CD14-positive monocyte (primary cell): Measurements from ENCODE around the gene KCNN2. TPM values are rescaled to one million over a fixed set of nuclear protein-coding genes. Genes with fewer than 3 reads are reported as not detected.

Experiments used
- DNase-seq, 3 donors: peaks; one replicate each; pipeline ENCODE4 v3.0.0-alpha.2; 2011 to 2022
- H2AFZ ChIP-seq: 2 replicates; pipeline ENCODE4 v1.6.0; 2012; ENCODE audit warnings: mild to moderate bottlenecking, low read depth, low read length, inconsistent platforms; ENCODE audit not compliant: insufficient read depth, poor library complexity, severe bottlenecking
- H3K27ac ChIP-seq, 2 donors: 1 replicate in 1 of 2; 2 replicates in 1 of 2; pipeline ENCODE4 v1.5.1; 2012 to 2013; ENCODE audit warnings: low read length in 2 of 2, control low read depth in 1 of 2, inconsistent platforms in 1 of 2, low read depth in 1 of 2, mild to moderate bottlenecking in 1 of 2
- H3K27me3 ChIP-seq, 2 donors: one replicate each; pipeline versions ENCODE4 v1.6.0 to v1.6.1; 2011 to 2013; ENCODE audit warnings: low read length in 2 of 2; ENCODE audit not compliant: control insufficient read depth in 2 of 2, insufficient read depth in 2 of 2
- H3K36me3 ChIP-seq, 2 donors: replicated peaks in 1 of 2; 1 replicate in 1 of 2; 2 replicates in 1 of 2; pipeline versions ENCODE4 v1.5.1 to v1.6.1; 2012 to 2013; ENCODE audit warnings: low read length in 2 of 2, control low read depth in 1 of 2, inconsistent platforms in 1 of 2, mild to moderate bottlenecking in 1 of 2; ENCODE audit not compliant: insufficient read depth in 2 of 2, control insufficient read depth in 1 of 2
- H3K4me1 ChIP-seq, 2 donors: 1 replicate in 1 of 2; 2 replicates in 1 of 2; pipeline versions ENCODE4 v1.5.1 to v1.6.1; 2012 to 2013; ENCODE audit warnings: low read length in 2 of 2, control low read depth in 1 of 2, inconsistent platforms in 1 of 2, mild to moderate bottlenecking in 1 of 2, moderate library complexity in 1 of 2; ENCODE audit not compliant: insufficient read depth in 2 of 2, control insufficient read depth in 1 of 2
- H3K4me2 ChIP-seq: replicated peaks from 2 replicates; pipeline ENCODE3; 2012; ENCODE audit warnings: low read length, moderate library complexity, mild to moderate bottlenecking; ENCODE audit not compliant: poor library complexity, severe bottlenecking; ENCODE audit errors: extremely low read depth
- H3K4me3 ChIP-seq, 3 experiments: fragments of 200-600 bp in 1 of 3; sonication (generic) in 1 of 3; replicated peaks in 1 of 3; 1 replicate in 2 of 3; 2 replicates in 1 of 3; pipeline ENCODE4 v1.5.1; 2011 to 2013; ENCODE audit warnings: low read length in 3 of 3, mild to moderate bottlenecking in 3 of 3, control low read depth in 2 of 3, low read depth in 2 of 3, inconsistent platforms in 1 of 3, moderate library complexity in 1 of 3
- H3K79me2 ChIP-seq: 2 replicates; pipeline ENCODE4 v1.6.0; 2012; ENCODE audit warnings: mild to moderate bottlenecking, control low read depth, inconsistent platforms, low read length, moderate library complexity; ENCODE audit not compliant: insufficient read depth
- H3K9ac ChIP-seq: 2 replicates; pipeline ENCODE4 v1.6.0; 2017; ENCODE audit warnings: low read length, mild to moderate bottlenecking; ENCODE audit not compliant: insufficient read depth, poor library complexity, severe bottlenecking
- H3K9me3 ChIP-seq, 2 donors: replicated peaks in 1 of 2; 1 replicate in 1 of 2; 2 replicates in 1 of 2; pipeline versions ENCODE4 v1.5.1 to v1.6.1; 2012 to 2013; ENCODE audit warnings: low read length in 2 of 2, control low read depth in 1 of 2; ENCODE audit not compliant: control insufficient read depth in 1 of 2, insufficient read depth in 1 of 2
- H4K20me1 ChIP-seq: 2 replicates; pipeline ENCODE4 v1.6.0; 2012; ENCODE audit warnings: mild to moderate bottlenecking, low read length, control low read depth, moderate library complexity; ENCODE audit not compliant: insufficient read depth
- H3K27ac Mint-ChIP-seq, 7 donors: one replicate each; pipeline ENCODE4 v1.8.0; 2020; ENCODE audit warnings: mild to moderate bottlenecking in 7 of 7, mixed read lengths in 7 of 7, moderate library complexity in 6 of 7, inconsistent platforms in 2 of 7
- H3K27me3 Mint-ChIP-seq, 3 donors: one replicate each; pipeline ENCODE4 v1.8.0; 2021 to 2022; ENCODE audit warnings: low read depth in 3 of 3, mild to moderate bottlenecking in 3 of 3, mixed read lengths in 3 of 3, moderate library complexity in 3 of 3, inconsistent platforms in 1 of 3
- H3K36me3 Mint-ChIP-seq, 2 donors: one replicate each; pipeline ENCODE4 v1.8.0; 2020; ENCODE audit warnings: mixed read lengths in 2 of 2, inconsistent platforms in 1 of 2, mild to moderate bottlenecking in 1 of 2
- H3K4me1 Mint-ChIP-seq: one replicate; pipeline ENCODE4 v1.8.0; 2020; ENCODE audit warnings: mild to moderate bottlenecking, mixed read lengths
- H3K4me3 Mint-ChIP-seq, 2 donors: one replicate each; pipeline ENCODE4 v1.8.0; 2020; ENCODE audit warnings: mild to moderate bottlenecking in 2 of 2, mixed read lengths in 2 of 2, moderate library complexity in 1 of 2
- H3K9me3 Mint-ChIP-seq, 7 donors: one replicate each; pipeline ENCODE4 v1.8.0; 2020 to 2022; ENCODE audit warnings: mixed read lengths in 7 of 7, mild to moderate bottlenecking in 6 of 7, moderate library complexity in 6 of 7, inconsistent platforms in 2 of 7
- WGBS: methylation state at CpG from one replicate; pipeline ENCODE4 v1.1.5; 2013; ENCODE audit warnings: missing lambda C conversion rate; ENCODE audit not compliant: insufficient coverage; 5-methylcytosine and 5-hydroxymethylcytosine counted together
- intact Hi-C, 2 donors: fragments of 100-400 bp; cut with micrococcal nuclease; formaldehyde crosslinking; loops; one replicate each; pipeline versions ENCODE4 v1.15.0 to v1.15.1; 2023
- polyA plus RNA-seq, 3 donors: library from polyadenylated mRNA; depleted of rRNA in 1 of 3; unstranded in 2 of 3; stranded (reverse) in 1 of 3; fragments of 300-500 nt in 2 of 3; fragments of >200 nt in 1 of 3; fragmentation: Illumina TruSeq in 2 of 3; gene quantifications; 1 replicate in 2 of 3; 2 replicates in 1 of 3; pipeline ENCODE4 v1.2.3, GENCODE V29; 2012 to 2021
- TF ChIP-seq, protein P1 (sequence below): fragments of 200-600 bp; IDR thresholded peaks from one replicate; pipeline ENCODE4 v1.8.0; 2022; ENCODE audit warnings: antibody characterized with exemption, mild to moderate bottlenecking

The KCNN2 gene
- polyA plus RNA-seq, 3 donors, result not detected

DNA sequence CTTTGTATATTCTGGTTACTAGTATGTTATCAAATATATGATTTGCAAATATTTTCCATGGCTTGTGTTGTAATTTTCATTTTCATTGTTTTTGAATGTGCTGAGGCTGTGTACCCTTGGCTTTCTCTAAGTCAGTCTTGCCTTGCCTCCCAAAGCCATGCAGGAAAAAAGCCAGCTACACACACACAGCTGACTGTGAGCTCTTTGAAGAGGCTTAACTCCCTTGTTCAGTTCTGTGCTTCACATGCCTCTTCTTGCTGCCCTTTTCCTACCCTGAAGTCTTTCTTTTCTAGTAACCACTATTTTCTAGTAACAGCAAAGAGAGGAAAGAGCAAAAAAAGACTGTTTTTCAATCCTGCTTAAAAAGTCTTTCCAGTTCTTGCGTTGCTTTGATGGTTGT is 53.9 kb downstream of the KCNN2 start:
- Histone ChIP-seq H3K27me3 (no peaks in the 10 kb centered on the region), H3K4me3 (no peak overlapping the region), H3K27ac (no peak overlapping the region), H3K4me2 (no peak overlapping the region), H4K20me1 (no peaks in the 10 kb centered on the region), H3K4me1 (peaks cover 0 to 5% of the 10 kb centered on the region in 2 donors), H3K9ac (no peak overlapping the region), H3K9me3 (no peaks in the 10 kb centered on the region), H3K36me3 (no peaks in the 10 kb centered on the region), H2AFZ (no peak overlapping the region), H3K79me2 (no peaks in the 10 kb centered on the region)
- no peaks in the 10 kb centered on the region for H3K9me3 Mint-ChIP-seq
- H3K36me3 Mint-ChIP-seq, result no peaks in the 10 kb centered on the region
- H3K27ac Mint-ChIP-seq, result no peak overlapping the region
- peaks cover 0 to 2% (median 0%) of the 10 kb centered on the region in 3 donors for H3K27me3 Mint-ChIP-seq
- WGBS, result 83% methylated on average over 1 of the region's 1 CpG
- no peak for DNase-seq
- intact Hi-C loops, result no loop called here
- TF ChIP-seq, protein P1, sequence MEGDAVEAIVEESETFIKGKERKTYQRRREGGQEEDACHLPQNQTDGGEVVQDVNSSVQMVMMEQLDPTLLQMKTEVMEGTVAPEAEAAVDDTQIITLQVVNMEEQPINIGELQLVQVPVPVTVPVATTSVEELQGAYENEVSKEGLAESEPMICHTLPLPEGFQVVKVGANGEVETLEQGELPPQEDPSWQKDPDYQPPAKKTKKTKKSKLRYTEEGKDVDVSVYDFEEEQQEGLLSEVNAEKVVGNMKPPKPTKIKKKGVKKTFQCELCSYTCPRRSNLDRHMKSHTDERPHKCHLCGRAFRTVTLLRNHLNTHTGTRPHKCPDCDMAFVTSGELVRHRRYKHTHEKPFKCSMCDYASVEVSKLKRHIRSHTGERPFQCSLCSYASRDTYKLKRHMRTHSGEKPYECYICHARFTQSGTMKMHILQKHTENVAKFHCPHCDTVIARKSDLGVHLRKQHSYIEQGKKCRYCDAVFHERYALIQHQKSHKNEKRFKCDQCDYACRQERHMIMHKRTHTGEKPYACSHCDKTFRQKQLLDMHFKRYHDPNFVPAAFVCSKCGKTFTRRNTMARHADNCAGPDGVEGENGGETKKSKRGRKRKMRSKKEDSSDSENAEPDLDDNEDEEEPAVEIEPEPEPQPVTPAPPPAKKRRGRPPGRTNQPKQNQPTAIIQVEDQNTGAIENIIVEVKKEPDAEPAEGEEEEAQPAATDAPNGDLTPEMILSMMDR, result no peak
- H3K4me1 Mint-ChIP-seq, result peaks cover 7% of the 10 kb centered on the region
- H3K4me3 Mint-ChIP-seq, result no peak overlapping the region

DNA sequence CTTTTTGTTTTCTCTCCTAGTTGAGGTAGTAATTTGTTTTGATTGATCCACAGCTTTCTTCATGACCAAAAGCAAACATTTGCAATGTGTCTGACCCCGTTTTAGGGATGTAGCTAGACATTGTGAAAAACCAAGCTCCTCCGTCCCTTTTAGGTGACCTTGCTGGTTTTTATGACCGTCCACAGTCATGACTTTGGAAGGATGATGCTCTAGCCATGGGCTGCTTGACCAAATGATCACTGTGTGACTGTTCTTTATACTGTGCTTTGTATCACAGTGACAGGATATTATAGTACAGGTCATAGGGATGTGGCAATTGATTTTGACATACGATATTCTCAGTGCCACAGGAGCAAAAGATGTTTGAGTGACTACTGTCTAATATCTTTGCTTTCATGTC is 54.4 kb downstream of the KCNN2 start:
- Histone ChIP-seq H3K79me2 (no peaks in the 10 kb centered on the region), H3K9ac (no peak overlapping the region), H3K27me3 (no peaks in the 10 kb centered on the region), H3K4me2 (no peak overlapping the region), H3K9me3 (no peaks in the 10 kb centered on the region), H3K36me3 (no peaks in the 10 kb centered on the region), H3K4me1 (peaks cover 0 to 5% of the 10 kb centered on the region in 2 donors), H4K20me1 (no peaks in the 10 kb centered on the region), H2AFZ (no peak overlapping the region), H3K4me3 (no peak overlapping the region), H3K27ac (no peak overlapping the region)
- intact Hi-C loops, result no loop called here
- Mint-ChIP-seq H3K27me3 (peaks cover 0 to 2% (median 0%) of the 10 kb centered on the region in 3 donors), H3K4me1 (peaks cover 7% of the 10 kb centered on the region), H3K4me3 (no peak overlapping the region), H3K36me3 (no peaks in the 10 kb centered on the region), H3K9me3 (no peaks in the 10 kb centered on the region), H3K27ac (no peak overlapping the region)
- DNase-seq, result no peak
- TF ChIP-seq, protein P1, result no peak
- 100% methylated on average over 2 of the region's 4 CpGs for WGBS
